Measurements from ENCODE around the gene CNPY1. TPM values are rescaled to one million over a fixed set of nuclear protein-coding genes. Genes with fewer than 3 reads are reported as not detected.

CNPY1 gene
- total RNA-seq, 1 donor from 2014 or later = not detected

GRCh38 chr7:155493744-155494538 is 52.4 kb downstream of the CNPY1 start:
- H3K4me1 Mint-ChIP-seq (ENCODE audit: unreplicated experiment) = peaks cover 77% of the 10 kb centered on the region
- no peak overlapping the region for H3K27ac Mint-ChIP-seq (ENCODE audit: unreplicated experiment)
- H3K36me3 Mint-ChIP-seq (ENCODE audit: low read depth, unreplicated experiment) = peaks cover 5% of the 10 kb centered on the region
- H3K4me3 Mint-ChIP-seq (ENCODE audit: unreplicated experiment) = no peak overlapping the region
- DNase-seq (ENCODE audit: low spot score) = no peak
- TF ChIP-seq CTCF (IDR thresholded peaks at IDR 0.05; ENCODE audit: unreplicated experiment) = no peak
- H3K27me3 Mint-ChIP-seq (ENCODE audit: unreplicated experiment) = peaks cover 16% of the 10 kb centered on the region
- no peaks in the 10 kb centered on the region for H3K9me3 Mint-ChIP-seq (ENCODE audit: unreplicated experiment)

DNA sequence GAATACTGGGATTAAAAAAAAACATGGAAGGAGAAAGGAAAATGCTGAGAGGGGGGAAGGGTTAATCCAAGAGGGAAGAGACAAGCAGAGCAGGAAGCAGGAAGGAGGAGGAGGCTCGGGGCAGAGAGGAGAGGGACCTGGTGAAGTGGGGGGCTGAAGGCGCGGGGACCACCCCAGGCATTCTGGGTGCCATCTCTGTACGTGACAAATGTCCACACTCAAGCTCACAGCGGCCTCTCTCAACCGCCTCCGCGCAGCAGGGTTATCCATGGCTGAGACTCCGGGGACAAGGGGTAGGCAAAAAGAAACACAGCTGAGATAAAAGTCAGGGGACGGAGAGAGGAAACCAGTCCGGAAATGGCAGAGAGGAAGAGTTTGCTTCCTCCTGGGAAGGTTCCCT is 54.5 kb downstream of the CNPY1 start:
- Mint-ChIP-seq H3K27ac (ENCODE audit: unreplicated experiment) (peak overlapping the region; percentile 99), H3K36me3 (ENCODE audit: low read depth, unreplicated experiment) (peaks cover 7% of the 10 kb centered on the region), H3K4me3 (ENCODE audit: unreplicated experiment) (peak overlapping the region; percentile 90), H3K9me3 (ENCODE audit: unreplicated experiment) (no peaks in the 10 kb centered on the region), H3K27me3 (ENCODE audit: unreplicated experiment) (peaks cover 21% of the 10 kb centered on the region), H3K4me1 (ENCODE audit: unreplicated experiment) (peaks cover 74% of the 10 kb centered on the region)
- no peak for DNase-seq (ENCODE audit: low spot score)
- no peak for TF ChIP-seq CTCF (IDR thresholded peaks at IDR 0.05; ENCODE audit: unreplicated experiment)

GRCh38 chr7:155490697-155491628 is 55.4 kb downstream of the CNPY1 start:
- Mint-ChIP-seq H3K9me3 (ENCODE audit: unreplicated experiment) (no peaks in the 10 kb centered on the region), H3K27ac (ENCODE audit: unreplicated experiment) (peak overlapping the region; percentile 99), H3K36me3 (ENCODE audit: low read depth, unreplicated experiment) (peaks cover 7% of the 10 kb centered on the region), H3K27me3 (ENCODE audit: unreplicated experiment) (peaks cover 21% of the 10 kb centered on the region), H3K4me3 (ENCODE audit: unreplicated experiment) (peak overlapping the region; percentile 90), H3K4me1 (ENCODE audit: unreplicated experiment) (peaks cover 66% of the 10 kb centered on the region)
- TF ChIP-seq CTCF (IDR thresholded peaks at IDR 0.05; ENCODE audit: unreplicated experiment) = no peak
- DNase-seq (ENCODE audit: low spot score) = peak; percentile 89

- H3K27me3 Mint-ChIP-seq (ENCODE audit: unreplicated experiment) = peaks cover 18% of the 10 kb centered on the region
- DNase-seq (ENCODE audit: low spot score) = no peak
Measured at GRCh38 chr7:155489862-155490696, 56.3 kb downstream of the CNPY1 start.

More at GRCh38 chr7:155489862-155490696, 56.3 kb downstream of the CNPY1 start:
- Mint-ChIP-seq H3K4me3 (ENCODE audit: unreplicated experiment) (peak overlapping the region; percentile 90), H3K27ac (ENCODE audit: unreplicated experiment) (peak overlapping the region; percentile 99), H3K4me1 (ENCODE audit: unreplicated experiment) (peaks cover 62% of the 10 kb centered on the region), H3K9me3 (ENCODE audit: unreplicated experiment) (no peaks in the 10 kb centered on the region), H3K36me3 (ENCODE audit: low read depth, unreplicated experiment) (peaks cover 7% of the 10 kb centered on the region)
- no peak for TF ChIP-seq CTCF (IDR thresholded peaks at IDR 0.05; ENCODE audit: unreplicated experiment)
